ENCODE data around the gene TBX1.

DNA sequence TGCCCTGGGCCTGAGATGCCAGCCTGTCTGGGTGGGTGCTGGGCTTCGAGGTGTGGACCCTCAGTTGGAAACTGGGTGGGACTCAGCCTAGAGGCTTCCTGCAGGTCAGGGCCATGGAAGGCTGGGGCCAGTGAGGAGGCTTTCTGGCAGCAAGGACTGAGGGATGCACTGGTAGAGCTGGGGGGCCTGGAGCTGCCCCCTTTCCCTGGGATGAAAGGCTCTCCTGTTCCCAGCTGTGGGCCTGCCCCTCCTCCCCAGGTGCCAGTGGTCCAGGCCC, 43.8 kb upstream of the TBX1 start:
- TF ChIP-seq, protein P1, sequence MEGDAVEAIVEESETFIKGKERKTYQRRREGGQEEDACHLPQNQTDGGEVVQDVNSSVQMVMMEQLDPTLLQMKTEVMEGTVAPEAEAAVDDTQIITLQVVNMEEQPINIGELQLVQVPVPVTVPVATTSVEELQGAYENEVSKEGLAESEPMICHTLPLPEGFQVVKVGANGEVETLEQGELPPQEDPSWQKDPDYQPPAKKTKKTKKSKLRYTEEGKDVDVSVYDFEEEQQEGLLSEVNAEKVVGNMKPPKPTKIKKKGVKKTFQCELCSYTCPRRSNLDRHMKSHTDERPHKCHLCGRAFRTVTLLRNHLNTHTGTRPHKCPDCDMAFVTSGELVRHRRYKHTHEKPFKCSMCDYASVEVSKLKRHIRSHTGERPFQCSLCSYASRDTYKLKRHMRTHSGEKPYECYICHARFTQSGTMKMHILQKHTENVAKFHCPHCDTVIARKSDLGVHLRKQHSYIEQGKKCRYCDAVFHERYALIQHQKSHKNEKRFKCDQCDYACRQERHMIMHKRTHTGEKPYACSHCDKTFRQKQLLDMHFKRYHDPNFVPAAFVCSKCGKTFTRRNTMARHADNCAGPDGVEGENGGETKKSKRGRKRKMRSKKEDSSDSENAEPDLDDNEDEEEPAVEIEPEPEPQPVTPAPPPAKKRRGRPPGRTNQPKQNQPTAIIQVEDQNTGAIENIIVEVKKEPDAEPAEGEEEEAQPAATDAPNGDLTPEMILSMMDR (conservative IDR thresholded peaks at IDR 0.05) = no peak
- no peak for TF ChIP-seq ZFX (IDR thresholded peaks at IDR 0.05)
